Liver (tissue), 9 donors: ENCODE data around the gene WWC1. TPM values are rescaled to one million over a fixed set of nuclear protein-coding genes. Genes with fewer than 3 reads are reported as not detected.

Experiments
- DNase-seq: peaks from one replicate; pipeline ENCODE4 v3.0.0-alpha.2; 2017; ENCODE audit warnings: low spot score
- H3K27ac ChIP-seq, 2 donors: one replicate each; pipeline ENCODE4 v1.7.0; 2013; ENCODE audit warnings: inconsistent platforms in 2 of 2, low read length in 2 of 2, control low read depth in 1 of 2, low read depth in 1 of 2, mild to moderate bottlenecking in 1 of 2
- H3K27me3 ChIP-seq, 4 donors: one replicate each; pipeline versions ENCODE4 v1.6.1 to v1.7.0; 2013; ENCODE audit warnings: low read length in 3 of 4, inconsistent platforms in 1 of 4, mild to moderate bottlenecking in 1 of 4, moderate library complexity in 1 of 4; ENCODE audit not compliant: control insufficient read depth in 4 of 4, insufficient read depth in 4 of 4
- H3K36me3 ChIP-seq, 4 donors: one replicate each; pipeline versions ENCODE4 v1.6.1 to v1.7.0; 2013; ENCODE audit warnings: low read length in 3 of 4, mild to moderate bottlenecking in 3 of 4, low read depth in 1 of 4, moderate library complexity in 1 of 4; ENCODE audit not compliant: control insufficient read depth in 4 of 4, insufficient read depth in 3 of 4
- H3K4me1 ChIP-seq, 4 donors: one replicate each; pipeline versions ENCODE4 v1.6.1 to v1.7.0; 2013; ENCODE audit warnings: low read length in 3 of 4, mild to moderate bottlenecking in 3 of 4, moderate library complexity in 1 of 4; ENCODE audit not compliant: control insufficient read depth in 4 of 4, insufficient read depth in 4 of 4
- H3K4me3 ChIP-seq, 3 donors: one replicate each; pipeline versions ENCODE4 v1.6.1 to v1.7.0; 2013; ENCODE audit warnings: low read length in 3 of 3, control low read depth in 1 of 3, low read depth in 1 of 3, mild to moderate bottlenecking in 1 of 3
- H3K9ac ChIP-seq, 2 donors: one replicate each; pipeline ENCODE4 v1.7.0; 2013; ENCODE audit warnings: low read length in 2 of 2, mild to moderate bottlenecking in 2 of 2, moderate library complexity in 2 of 2, control low read depth in 1 of 2, low read depth in 1 of 2
- H3K9me3 ChIP-seq, 4 donors: one replicate each; pipeline versions ENCODE4 v1.6.1 to v1.7.0; 2013; ENCODE audit warnings: low read length in 3 of 4; ENCODE audit not compliant: control insufficient read depth in 4 of 4
- ATF3 ChIP-seq: IDR thresholded peaks from 2 replicates; pipeline ENCODE4 v1.6.1; 2016; ENCODE audit warnings: antibody characterized with exemption
- CTCF ChIP-seq: fragments of 150-350 bp; IDR thresholded peaks from 2 replicates; pipeline ENCODE4 v1.5.1; 2017; ENCODE audit warnings: improper control_type of control experiment, low read depth, low read length; ENCODE audit not compliant: missing input control
- EGR1 ChIP-seq, 2 donors: IDR thresholded peaks; 2 replicates each; pipeline ENCODE4 v1.6.1; 2016 to 2018; ENCODE audit warnings: antibody characterized with exemption in 2 of 2, low read depth in 2 of 2
- FOXA1 ChIP-seq: IDR thresholded peaks from 2 replicates; pipeline ENCODE4 v1.6.1; 2016; ENCODE audit warnings: antibody characterized with exemption
- FOXA2 ChIP-seq: IDR thresholded peaks from 2 replicates; pipeline ENCODE4 v1.6.1; 2016; ENCODE audit warnings: antibody characterized with exemption
- GABPA ChIP-seq, 2 donors: IDR thresholded peaks in 1 of 2; conservative IDR thresholded peaks in 1 of 2; 2 replicates each; pipeline ENCODE4 v1.6.1; 2016; ENCODE audit warnings: antibody characterized with exemption in 2 of 2, mild to moderate bottlenecking in 1 of 2, moderate library complexity in 1 of 2
- HNF4A ChIP-seq, 2 donors: conservative IDR thresholded peaks; 2 replicates each; pipeline ENCODE4 v1.6.1; 2016; ENCODE audit warnings: antibody characterized with exemption in 2 of 2, mild to moderate bottlenecking in 2 of 2
- MAX ChIP-seq: IDR thresholded peaks from 2 replicates; pipeline ENCODE4 v1.6.1; 2016; ENCODE audit warnings: antibody characterized with exemption
- NR2F2 ChIP-seq: IDR thresholded peaks from 2 replicates; pipeline ENCODE4 v1.6.1; 2016; ENCODE audit warnings: antibody characterized with exemption
- RAD21 ChIP-seq, 2 donors: IDR thresholded peaks; 2 replicates each; pipeline ENCODE4 v1.6.1; 2016; ENCODE audit warnings: antibody characterized with exemption in 2 of 2, mild to moderate bottlenecking in 2 of 2
- REST ChIP-seq: IDR thresholded peaks from 2 replicates; pipeline ENCODE4 v1.6.1; 2016; ENCODE audit warnings: antibody characterized with exemption, mild to moderate bottlenecking
- RXRA ChIP-seq, 2 donors: IDR thresholded peaks; 2 replicates each; pipeline ENCODE4 v1.6.1; 2017 to 2018; ENCODE audit warnings: antibody characterized with exemption in 2 of 2, mild to moderate bottlenecking in 1 of 2
- SP1 ChIP-seq: IDR thresholded peaks from 2 replicates; pipeline ENCODE4 v1.6.1; 2018; ENCODE audit warnings: antibody characterized with exemption, mild to moderate bottlenecking
- TAF1 ChIP-seq: conservative IDR thresholded peaks from 2 replicates; pipeline ENCODE4 v1.6.1; 2016; ENCODE audit warnings: antibody characterized with exemption, mild to moderate bottlenecking
- YY1 ChIP-seq: IDR thresholded peaks from 2 replicates; pipeline ENCODE4 v1.6.1; 2016; ENCODE audit warnings: antibody characterized with exemption, mild to moderate bottlenecking
- ZBTB33 ChIP-seq: IDR thresholded peaks from 2 replicates; pipeline ENCODE4 v1.6.1; 2016; ENCODE audit warnings: antibody characterized with exemption
- WGBS: extraction: QIAGEN DNeasy Blood & Tissue Kit; methylation state at CpG from one replicate; pipeline ENCODE4 v1.1.7; 2013; 5-methylcytosine and 5-hydroxymethylcytosine counted together
- polyA plus RNA-seq, 2 donors: library from polyadenylated mRNA; stranded (reverse) in 1 of 2; unstranded in 1 of 2; fragments of 200-250 nt in 1 of 2; fragments of >200 nt in 1 of 2; fragmentation: Nextera tagmentation in 1 of 2; extraction: Ambion mirVana in 1 of 2; gene quantifications; one replicate each; pipeline versions ENCODE4 v1.2.1 to v1.2.3, GENCODE V29; 2013 to 2015
- total RNA-seq, 2 donors: library from RNA; depleted of rRNA; stranded (reverse); fragments of >200 nt; gene quantifications; one replicate each; pipeline ENCODE4 v1.2.3, GENCODE V29; 2014
- donor health status: healthy.
- donor health status: healthy.
- donor health status: healthy.
- donor health status: healthy.
- donor health status: healthy.

Gene WWC1
- total and polyA plus RNA-seq, 4 donors: 5.9 to 25.1 (median 14.8) TPM

- Histone ChIP-seq H3K27me3 (no peaks in the 10 kb centered on the region), H3K27ac (no peak overlapping the region), H3K4me3 (no peak overlapping the region), H3K36me3 (peaks cover 0 to 8% (median 0%) of the 10 kb centered on the region in 4 donors), H3K9ac (no peak overlapping the region), H3K4me1 (no peaks in the 10 kb centered on the region), H3K9me3 (no peaks in the 10 kb centered on the region)
- 91% methylated on average over 13 of the region's 13 CpGs for WGBS
- no peak for DNase-seq
- TF ChIP-seq FOXA1: no peak
- TF ChIP-seq MAX: no peak
- no peak for TF ChIP-seq NR2F2
- no peak for TF ChIP-seq RXRA (IDR thresholded peaks at IDR 0.05)
- no peak for TF ChIP-seq RAD21 (IDR thresholded peaks at IDR 0.05)
- no peak for TF ChIP-seq ATF3
- TF ChIP-seq HNF4A (conservative IDR thresholded peaks at IDR 0.05): no peak
- TF ChIP-seq EGR1 (IDR thresholded peaks at IDR 0.05; ENCODE audit: low read depth in 2 of 2): no peak
Observed at GRCh38 chr5:168244838-168245559, 46.4 kb upstream of the WWC1 start.

- Histone ChIP-seq H3K27ac (no peak overlapping the region), H3K27me3 (no peaks in the 10 kb centered on the region), H3K4me3 (no peak overlapping the region), H3K9ac (no peak overlapping the region), H3K9me3 (no peaks in the 10 kb centered on the region), H3K4me1 (no peaks in the 10 kb centered on the region), H3K36me3 (peaks cover 0 to 8% (median 0%) of the 10 kb centered on the region in 4 donors)
- no peak for DNase-seq
- TF ChIP-seq REST (no peak), FOXA1 (no peak), YY1 (no peak)
Observed at GRCh38 chr5:168249923-168250322, 41.5 kb upstream of the WWC1 start.

- Histone ChIP-seq H3K9me3 (no peaks in the 10 kb centered on the region), H3K9ac (no peak overlapping the region), H3K4me1 (no peaks in the 10 kb centered on the region), H3K36me3 (peaks cover 0 to 8% (median 0%) of the 10 kb centered on the region in 4 donors), H3K27ac (no peak overlapping the region), H3K27me3 (no peaks in the 10 kb centered on the region), H3K4me3 (no peak overlapping the region)
- WGBS: 84% methylated on average over 7 of the region's 7 CpGs
- no peak for DNase-seq
- no peak for TF ChIP-seq NR2F2
- no peak for TF ChIP-seq YY1
- TF ChIP-seq GABPA (IDR thresholded peaks at IDR 0.05 in 1 of 2, conservative IDR thresholded peaks at IDR 0.05 in 1 of 2): no peak
- TF ChIP-seq TAF1: no peak
- no peak for TF ChIP-seq MAX
- TF ChIP-seq ZBTB33: no peak
- TF ChIP-seq SP1: no peak
- no peak for TF ChIP-seq FOXA1
- TF ChIP-seq RXRA (IDR thresholded peaks at IDR 0.05): no peak
- no peak for TF ChIP-seq EGR1 (IDR thresholded peaks at IDR 0.05; ENCODE audit: low read depth in 2 of 2)
- TF ChIP-seq ATF3: no peak
- no peak for TF ChIP-seq FOXA2
- TF ChIP-seq HNF4A (conservative IDR thresholded peaks at IDR 0.05): no peak
- TF ChIP-seq CTCF: no peak
Observed at GRCh38 chr5:168251259-168251658, 40.2 kb upstream of the WWC1 start.
